Calu3 (cell line): ENCODE data around the gene CDKAL1. TPM values are rescaled to one million over a fixed set of nuclear protein-coding genes. Genes with fewer than 3 reads are reported as not detected.

Experiments used
- BruUV-seq: library from RNA; stranded (reverse); fragments of 400-500 nt; replicated peaks from 2 replicates; lab custom pipeline; 2021; lab: Mats Ljungman, UMichigan
- CTCF ChIA-PET: fragments of 300-600 bp; sonication (Branson Sonifier 250); formaldehyde crosslinking; loops from one replicate; lab custom pipeline; 2022; ENCODE audit warnings: antibody characterized with exemption; lab: Charles Lee
- DNase-seq: peaks from one replicate; pipeline ENCODE4 v3.0.0; 2022
- H3K27ac Mint-ChIP-seq: one replicate; pipeline ENCODE4 v1.8.0; 2022; ENCODE audit warnings: mixed read lengths; ENCODE audit not compliant: unreplicated experiment
- H3K27me3 Mint-ChIP-seq: one replicate; pipeline ENCODE4 v1.8.0; 2022; ENCODE audit warnings: mixed read lengths; ENCODE audit not compliant: unreplicated experiment
- H3K36me3 Mint-ChIP-seq: one replicate; pipeline ENCODE4 v1.8.0; 2022; ENCODE audit warnings: mild to moderate bottlenecking, moderate library complexity, mixed read lengths; ENCODE audit not compliant: insufficient read depth, unreplicated experiment
- H3K4me1 Mint-ChIP-seq: one replicate; pipeline ENCODE4 v1.8.0; 2022; ENCODE audit warnings: mild to moderate bottlenecking, low read depth, mixed read lengths; ENCODE audit not compliant: unreplicated experiment
- H3K4me3 Mint-ChIP-seq: one replicate; pipeline ENCODE4 v1.8.0; 2022; ENCODE audit warnings: mild to moderate bottlenecking, low read depth, moderate library complexity, mixed read lengths; ENCODE audit not compliant: unreplicated experiment
- H3K9me3 Mint-ChIP-seq: one replicate; pipeline ENCODE4 v1.8.0; 2022; ENCODE audit warnings: low read depth, mixed read lengths; ENCODE audit not compliant: unreplicated experiment
- intact Hi-C: fragments of 100-400 bp; cut with micrococcal nuclease; formaldehyde crosslinking; loops from one replicate; pipeline ENCODE4 v1.10.0; 2022; ENCODE audit not compliant: unreplicated experiment
- total RNA-seq: library from RNA; stranded (reverse); gene quantifications from 2 replicates; pipeline ENCODE4 v1.2.3, GENCODE V29; 2022
- TF ChIP-seq, protein P1 (sequence below): fragments of 200-600 bp; IDR thresholded peaks from one replicate; pipeline ENCODE4 v1.8.0; 2022; ENCODE audit warnings: antibody characterized with exemption; ENCODE audit not compliant: unreplicated experiment

Gene CDKAL1
- total RNA-seq, 1 experiment from 2014 or later = 39.6 TPM

DNA sequence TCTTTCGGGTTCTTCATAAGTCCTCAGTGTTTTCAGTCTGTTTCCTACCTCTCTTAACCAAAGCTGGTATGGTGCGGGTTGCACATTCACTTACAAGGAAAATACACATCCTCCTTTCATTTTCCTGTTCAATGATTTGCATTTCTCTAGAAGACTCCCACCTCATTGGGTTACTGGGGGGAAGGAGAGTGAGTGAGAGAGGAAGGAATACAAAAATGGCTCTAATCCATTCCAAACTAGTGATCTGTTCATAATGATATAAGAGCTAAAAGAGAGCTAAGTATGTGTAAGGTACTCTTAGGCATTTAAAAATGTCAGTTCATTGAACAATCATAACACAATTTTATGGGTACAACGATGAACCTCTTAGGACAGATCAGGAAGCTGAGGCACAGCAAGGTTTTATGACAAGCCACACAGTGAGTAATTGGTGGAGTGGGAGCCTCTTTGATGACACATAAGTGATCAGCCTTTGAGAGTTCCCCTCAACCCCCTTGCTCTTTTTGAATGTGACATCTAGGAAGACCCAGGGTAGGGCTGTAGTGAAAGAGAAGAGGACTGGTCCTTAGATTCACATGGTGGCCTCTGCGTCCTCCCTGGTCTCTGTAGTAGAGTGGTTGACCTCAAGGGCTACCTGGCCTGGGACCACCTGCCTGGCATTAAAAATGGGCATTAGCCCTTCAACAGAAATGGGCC is 730.9 kb downstream of the CDKAL1 start:
- intact Hi-C loops = no loop called here
- DNase-seq = no peak
- TF ChIP-seq, protein P1, sequence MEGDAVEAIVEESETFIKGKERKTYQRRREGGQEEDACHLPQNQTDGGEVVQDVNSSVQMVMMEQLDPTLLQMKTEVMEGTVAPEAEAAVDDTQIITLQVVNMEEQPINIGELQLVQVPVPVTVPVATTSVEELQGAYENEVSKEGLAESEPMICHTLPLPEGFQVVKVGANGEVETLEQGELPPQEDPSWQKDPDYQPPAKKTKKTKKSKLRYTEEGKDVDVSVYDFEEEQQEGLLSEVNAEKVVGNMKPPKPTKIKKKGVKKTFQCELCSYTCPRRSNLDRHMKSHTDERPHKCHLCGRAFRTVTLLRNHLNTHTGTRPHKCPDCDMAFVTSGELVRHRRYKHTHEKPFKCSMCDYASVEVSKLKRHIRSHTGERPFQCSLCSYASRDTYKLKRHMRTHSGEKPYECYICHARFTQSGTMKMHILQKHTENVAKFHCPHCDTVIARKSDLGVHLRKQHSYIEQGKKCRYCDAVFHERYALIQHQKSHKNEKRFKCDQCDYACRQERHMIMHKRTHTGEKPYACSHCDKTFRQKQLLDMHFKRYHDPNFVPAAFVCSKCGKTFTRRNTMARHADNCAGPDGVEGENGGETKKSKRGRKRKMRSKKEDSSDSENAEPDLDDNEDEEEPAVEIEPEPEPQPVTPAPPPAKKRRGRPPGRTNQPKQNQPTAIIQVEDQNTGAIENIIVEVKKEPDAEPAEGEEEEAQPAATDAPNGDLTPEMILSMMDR = no peak
- H3K27ac Mint-ChIP-seq = no peak overlapping the region
- H3K4me1 Mint-ChIP-seq = peaks cover 14% of the 10 kb centered on the region
- no TSS peak for BruUV-seq
- H3K36me3 Mint-ChIP-seq = no peaks in the 10 kb centered on the region
- no peaks in the 10 kb centered on the region for H3K27me3 Mint-ChIP-seq
- CTCF ChIA-PET = interaction anchor here (1.3 kb wide), 1 partner anchor 84 kb away, joined by 3 read pairs; no protein-coding TSS in a partner anchor
- peaks cover 3% of the 10 kb centered on the region for H3K9me3 Mint-ChIP-seq
- no peak overlapping the region for H3K4me3 Mint-ChIP-seq

DNA sequence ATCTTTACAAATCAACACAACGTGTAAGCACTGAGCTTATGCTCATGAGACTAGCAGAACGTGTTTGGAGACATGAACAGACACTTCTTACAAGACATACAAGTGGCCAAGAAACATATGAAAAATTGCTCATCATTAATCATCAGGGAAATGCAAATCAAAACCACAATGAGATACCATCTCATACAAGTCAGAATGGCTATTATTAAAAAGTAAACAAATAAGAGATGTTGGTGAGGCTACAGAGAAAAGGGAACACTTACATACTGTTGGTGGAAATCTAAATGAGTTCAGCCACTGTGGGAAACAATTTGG is 731.4 kb downstream of the CDKAL1 start:
- Mint-ChIP-seq H3K4me3 (no peak overlapping the region), H3K27me3 (no peaks in the 10 kb centered on the region), H3K4me1 (peaks cover 14% of the 10 kb centered on the region), H3K36me3 (no peaks in the 10 kb centered on the region), H3K27ac (no peak overlapping the region), H3K9me3 (peaks cover 3% of the 10 kb centered on the region)
- no TSS peak for BruUV-seq
- CTCF ChIA-PET = interaction anchor here (1.3 kb wide), 1 partner anchor 85 kb away, joined by 3 read pairs; no protein-coding TSS in a partner anchor
- intact Hi-C loops = no loop called here
- no peak for DNase-seq
- TF ChIP-seq, protein P1 = no peak

DNA sequence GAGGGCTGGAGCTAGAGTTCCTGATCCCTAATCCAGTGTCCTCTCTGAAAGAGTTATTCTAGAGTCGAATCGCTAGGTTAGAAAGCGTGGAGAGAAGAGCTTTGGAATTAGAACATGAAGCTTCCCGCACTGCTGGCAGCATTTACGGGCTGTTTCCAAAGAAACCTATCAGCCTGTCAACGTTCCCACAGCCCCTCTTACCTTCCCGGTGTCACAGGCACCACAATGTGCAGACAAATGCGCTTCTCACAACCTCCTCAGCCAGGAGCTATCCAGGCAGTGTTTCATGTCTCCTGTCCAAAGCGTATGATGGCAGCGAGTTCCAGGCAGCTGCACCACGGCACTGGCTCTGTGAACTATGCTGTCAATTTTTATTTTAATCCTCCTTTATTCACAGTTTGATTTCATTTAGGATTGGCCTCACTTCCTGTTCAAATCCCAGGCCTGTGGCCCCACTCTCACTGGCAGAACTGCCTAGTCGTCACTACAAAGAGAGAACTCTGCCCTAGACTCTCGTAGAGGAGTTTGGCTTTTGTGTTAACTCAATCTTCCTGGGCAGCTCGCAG is 736.5 kb downstream of the CDKAL1 start:
- CTCF ChIA-PET = interaction anchor here (1.4 kb wide), 1 partner anchor 707 kb away, joined by 10 read pairs; no protein-coding TSS in a partner anchor
- Mint-ChIP-seq H3K27me3 (no peaks in the 10 kb centered on the region), H3K36me3 (no peaks in the 10 kb centered on the region), H3K4me3 (no peak overlapping the region), H3K4me1 (peaks cover 5% of the 10 kb centered on the region), H3K27ac (no peak overlapping the region), H3K9me3 (peaks cover 10% of the 10 kb centered on the region)
- intact Hi-C loops = no loop called here
- no TSS peak for BruUV-seq
- TF ChIP-seq, protein P1 = no peak
- DNase-seq = no peak

DNA sequence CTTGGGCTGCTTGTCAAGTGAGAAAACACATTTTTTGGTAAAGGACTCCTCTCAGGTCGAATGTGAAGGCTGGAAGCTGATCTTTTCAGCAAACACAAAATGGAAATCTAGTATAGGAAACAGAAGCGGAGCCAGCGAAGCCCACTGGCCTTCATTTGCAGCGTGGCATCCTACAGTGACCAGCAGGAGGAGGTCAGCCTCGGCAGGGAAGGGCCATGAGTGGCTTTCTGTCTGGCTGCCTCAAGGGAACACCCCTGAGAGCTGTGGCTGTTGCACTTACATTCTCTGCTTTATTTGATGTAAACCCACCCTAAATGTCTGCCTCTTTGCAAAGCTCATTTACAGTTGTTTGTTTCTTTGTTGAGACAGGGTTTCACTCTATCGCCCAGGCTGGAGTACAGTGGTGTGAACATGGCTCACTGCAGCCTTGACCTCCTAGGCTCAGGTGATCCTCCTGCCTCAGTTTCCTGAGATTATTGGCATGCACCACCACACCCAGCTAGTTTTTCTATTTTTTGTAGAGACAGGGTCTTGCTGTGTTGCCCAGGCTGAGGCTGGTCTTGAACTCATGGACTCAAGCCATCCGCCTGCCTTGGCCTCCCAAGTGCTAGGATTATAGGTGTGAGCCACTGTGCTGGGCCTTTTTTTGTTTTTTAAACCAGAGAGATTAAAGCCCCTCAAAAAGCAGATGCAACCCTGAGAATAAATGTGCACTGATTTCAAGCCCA is 737.3 kb downstream of the CDKAL1 start:
- peaks cover 7% of the 10 kb centered on the region for H3K9me3 Mint-ChIP-seq
- no peaks in the 10 kb centered on the region for H3K27me3 Mint-ChIP-seq
- DNase-seq = no peak
- H3K36me3 Mint-ChIP-seq = no peaks in the 10 kb centered on the region
- CTCF ChIA-PET = interaction anchor here (1.4 kb wide), 1 partner anchor 708 kb away, joined by 10 read pairs; no protein-coding TSS in a partner anchor
- intact Hi-C loops = no loop called here
- H3K4me1 Mint-ChIP-seq = no peaks in the 10 kb centered on the region
- TF ChIP-seq, protein P1 = no peak
- no TSS peak for BruUV-seq
- no peak overlapping the region for H3K27ac Mint-ChIP-seq
- no peak overlapping the region for H3K4me3 Mint-ChIP-seq
